Epidermal melanocyte (primary cell): ENCODE data around the gene WWTR1.

ENCODE experiments used
- DNase-seq: peaks from one replicate; pipeline ENCODE4 v3.0.0; 2011; ENCODE audit warnings: low spot score; ENCODE audit not compliant: insufficient read length

Gene WWTR1

GRCh38 chr3:149625795-149626194 lies 32.0 kb downstream of the WWTR1 start:
- DNase-seq: no peak

GRCh38 chr3:149623824-149624223 lies 34.0 kb downstream of the WWTR1 start:
- DNase-seq: no peak

DNA sequence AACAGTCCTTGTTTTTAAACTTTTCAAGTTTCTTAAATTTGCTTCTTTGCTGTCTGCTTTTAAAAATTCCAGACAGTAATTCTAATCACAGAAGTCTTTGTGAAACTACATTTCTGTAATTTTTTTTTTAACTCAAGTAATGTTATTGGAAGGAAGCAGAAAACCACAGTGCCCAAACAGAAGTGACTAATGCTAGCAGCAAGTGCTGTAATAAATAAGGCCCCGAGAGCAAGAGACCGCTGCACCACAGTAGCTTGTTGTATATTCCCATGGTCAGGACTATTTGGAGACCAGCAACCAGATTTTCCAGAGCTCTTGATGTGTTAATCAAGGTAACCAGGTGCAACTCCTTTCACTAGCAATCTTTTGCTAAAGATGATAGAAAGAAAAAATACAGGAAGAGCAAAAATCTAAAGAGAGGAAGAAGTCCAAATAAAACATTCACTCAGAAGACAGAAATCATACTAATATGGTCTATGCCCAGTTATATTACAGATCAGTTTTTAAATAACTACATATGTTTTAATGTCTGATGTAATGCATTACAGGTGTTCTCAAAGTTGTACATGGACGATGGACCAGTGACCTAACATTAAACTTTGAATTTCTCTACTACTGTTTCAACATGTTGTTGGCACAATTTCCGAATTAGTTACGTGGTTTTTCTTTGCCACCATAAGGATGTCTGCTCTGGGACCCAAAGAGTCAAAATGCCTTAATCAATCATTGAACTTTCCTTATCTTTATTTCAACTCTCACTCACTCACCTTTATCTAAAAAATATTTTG lies 36.4 kb downstream of the WWTR1 start:
- DNase-seq: peak; percentile 31

DNA sequence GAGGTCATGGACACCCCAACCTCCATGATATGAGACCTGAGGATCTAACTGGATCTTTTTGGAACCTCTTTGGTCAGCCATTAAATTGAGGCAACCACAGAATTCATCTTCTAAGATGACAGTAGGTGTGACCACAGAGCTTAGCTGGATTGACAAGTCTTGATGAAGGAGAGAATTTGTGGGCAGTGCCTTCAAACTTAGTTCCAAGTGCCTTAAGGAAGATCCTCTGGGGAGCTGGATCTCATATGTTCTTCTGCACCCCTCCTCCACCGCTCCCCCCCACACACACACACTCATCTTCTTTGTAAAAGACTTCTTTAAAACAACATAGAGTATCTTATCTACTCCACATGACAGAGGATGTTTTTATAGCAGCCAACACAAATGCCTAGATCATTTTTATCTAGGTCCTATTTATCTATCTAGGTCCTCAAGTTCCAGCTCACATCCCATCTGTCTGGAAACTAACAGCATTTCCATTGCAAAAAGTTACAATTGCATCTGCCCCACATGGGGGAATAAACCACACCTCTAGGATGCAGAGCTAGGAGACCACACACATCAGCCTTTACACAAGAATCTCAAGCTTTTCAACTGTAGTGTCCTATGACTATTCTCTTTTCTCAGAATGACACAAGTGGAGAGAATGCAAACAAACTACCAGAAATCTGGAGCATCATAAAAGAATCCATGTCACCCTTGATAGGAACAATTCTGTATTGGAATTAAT lies 37.4 kb downstream of the WWTR1 start:
- DNase-seq: no peak

DNA sequence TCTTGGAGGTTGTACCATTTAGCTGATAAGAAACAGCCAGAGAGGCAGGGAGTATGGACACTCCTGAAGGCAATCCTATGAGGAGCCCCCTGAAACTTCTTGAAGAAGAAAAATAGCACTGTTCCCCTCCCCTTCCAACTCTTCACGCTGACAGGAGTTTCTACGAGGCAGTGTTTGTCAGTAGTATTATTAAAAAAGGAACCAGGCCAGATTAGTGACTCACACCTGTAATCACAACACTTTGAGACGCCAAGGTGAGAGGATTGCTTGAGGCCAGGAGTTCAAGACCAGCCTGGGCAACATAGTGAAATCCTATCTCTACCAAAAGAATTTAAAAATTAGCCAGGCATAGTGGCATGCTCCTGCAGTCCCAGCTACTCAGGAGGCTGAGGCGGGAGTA lies 38.7 kb downstream of the WWTR1 start:
- no peak for DNase-seq

GRCh38 chr3:149618151-149619123 lies 39.4 kb downstream of the WWTR1 start:
- DNase-seq: no peak

- DNase-seq: no peak
Observed at GRCh38 chr3:149615731-149616221, 42.0 kb downstream of the WWTR1 start.

DNA sequence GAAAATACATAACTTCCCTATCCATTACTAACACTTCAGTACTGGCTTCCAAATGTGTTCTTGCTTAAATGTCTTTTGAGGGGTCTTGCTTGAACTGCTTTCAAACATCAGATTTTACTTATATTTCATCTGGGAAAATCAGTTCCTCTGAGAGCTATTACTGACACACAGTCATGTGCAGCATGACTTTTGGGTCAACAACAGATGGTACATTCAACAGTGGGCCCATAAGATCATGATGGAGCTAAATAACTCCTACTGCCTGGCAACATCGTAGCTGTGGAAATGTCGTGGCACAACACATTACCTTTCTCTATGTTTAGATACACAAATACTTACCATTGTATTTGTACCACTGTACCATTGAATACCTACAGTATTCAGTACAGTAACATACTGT lies 43.8 kb downstream of the WWTR1 start:
- DNase-seq: no peak

DNA sequence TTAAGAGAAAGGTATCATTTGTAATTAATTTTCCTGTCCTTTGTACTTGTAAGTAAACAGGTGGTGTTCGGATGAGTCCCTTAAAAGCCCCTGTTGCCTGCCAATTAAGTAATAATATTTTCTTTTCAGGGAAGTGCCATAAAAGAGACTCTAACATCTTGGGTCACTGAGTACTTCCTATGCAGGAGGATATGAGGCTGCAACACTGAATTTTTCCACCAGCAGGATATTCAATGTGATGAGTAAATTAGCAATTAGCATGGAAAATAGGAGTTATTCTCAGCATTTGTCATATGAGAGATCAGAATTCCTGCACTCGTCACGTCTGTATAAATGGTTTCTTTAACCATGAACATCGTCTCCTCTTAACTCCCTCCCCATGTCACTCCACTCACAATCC lies 45.4 kb downstream of the WWTR1 start:
- no peak for DNase-seq

- no peak for DNase-seq
Observed at GRCh38 chr3:149611149-149611548, 46.7 kb downstream of the WWTR1 start.

GRCh38 chr3:149610351-149611105 lies 47.3 kb downstream of the WWTR1 start:
- no peak for DNase-seq

- DNase-seq: no peak
Observed at GRCh38 chr3:149609595-149609994, 48.2 kb downstream of the WWTR1 start.

GRCh38 chr3:149608987-149609386 lies 48.8 kb downstream of the WWTR1 start:
- no peak for DNase-seq

- DNase-seq: no peak
Observed at GRCh38 chr3:149605902-149606301, 51.9 kb downstream of the WWTR1 start.

DNA sequence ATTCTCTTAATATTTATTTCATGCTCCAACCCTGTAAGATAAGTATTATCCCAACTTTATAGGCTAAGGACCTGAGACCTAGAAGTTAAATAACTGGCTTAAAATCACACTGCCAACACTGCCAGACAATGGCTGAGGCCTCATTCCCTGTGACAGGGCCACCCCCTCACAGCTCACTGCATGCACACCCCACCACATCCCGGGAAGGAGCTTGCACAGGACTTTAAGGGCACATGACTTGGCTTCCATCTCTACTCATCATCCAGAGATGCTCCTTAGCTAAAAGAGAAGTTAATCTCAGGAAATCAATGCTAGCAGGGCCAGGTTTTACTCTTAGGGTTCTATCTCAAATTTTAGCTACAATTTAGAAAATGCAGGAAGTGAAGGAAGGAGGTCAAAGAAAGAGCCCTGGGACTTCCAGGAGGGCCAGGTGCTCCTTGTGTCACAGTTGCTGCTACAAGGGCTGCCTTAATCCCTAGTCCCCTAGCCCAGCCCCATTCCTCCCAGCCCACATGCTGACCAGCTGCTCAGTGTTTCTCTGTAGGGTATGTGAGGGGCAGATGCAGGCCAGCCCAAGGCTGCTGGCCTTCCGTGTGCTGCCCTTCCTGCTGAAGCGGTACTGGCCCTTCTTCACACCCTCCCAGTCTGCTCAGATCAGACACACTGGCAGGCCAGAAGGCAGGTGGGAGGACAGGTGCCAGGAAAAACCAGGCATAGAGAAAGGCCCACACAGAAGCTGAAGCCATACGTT lies 53.5 kb downstream of the WWTR1 start:
- no peak for DNase-seq

DNA sequence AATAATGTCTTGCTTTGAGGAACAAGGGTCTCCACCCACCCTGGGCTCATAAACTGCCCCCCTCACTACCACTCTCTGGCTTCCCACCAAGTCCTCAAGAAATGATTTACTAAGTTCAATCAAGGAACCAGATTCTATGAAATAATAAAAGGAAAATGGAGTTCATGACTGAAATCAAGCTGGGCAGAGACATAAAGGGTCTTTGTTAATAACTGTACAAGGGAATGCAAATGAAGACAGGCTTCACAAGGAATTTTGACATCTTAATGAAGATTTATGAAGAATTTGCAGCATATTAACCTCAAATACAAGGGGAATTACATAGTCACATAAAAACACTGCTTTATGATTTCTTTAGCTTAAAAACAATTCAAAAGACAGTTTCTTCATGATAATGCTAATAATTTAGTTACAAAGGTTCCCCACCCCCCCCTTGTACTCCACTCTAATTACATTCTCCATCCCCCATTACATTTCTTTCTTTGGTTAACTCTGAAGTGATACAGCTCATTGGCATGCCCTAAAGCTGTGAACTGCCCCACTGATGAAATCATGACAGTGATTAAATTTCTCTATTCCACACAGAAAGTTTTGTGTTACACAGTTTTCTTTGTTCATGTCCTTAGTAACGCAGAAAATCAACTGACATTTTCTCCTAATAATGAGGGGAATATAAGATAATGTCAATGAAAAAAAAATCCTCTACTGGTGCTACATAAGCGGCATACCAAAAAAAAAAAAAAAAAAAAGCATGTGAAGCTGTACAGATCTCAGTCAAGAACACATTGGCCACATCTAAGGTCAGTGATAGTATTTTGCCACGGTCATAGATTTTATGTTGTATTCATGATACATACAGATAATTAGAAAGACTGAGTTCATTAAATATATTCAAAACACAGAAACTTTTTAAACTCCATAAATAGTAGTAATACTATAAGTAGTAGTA lies 54.4 kb downstream of the WWTR1 start:
- peak; percentile 53 for DNase-seq

GRCh38 chr3:149600634-149601033 lies 57.2 kb downstream of the WWTR1 start:
- DNase-seq: no peak

DNA sequence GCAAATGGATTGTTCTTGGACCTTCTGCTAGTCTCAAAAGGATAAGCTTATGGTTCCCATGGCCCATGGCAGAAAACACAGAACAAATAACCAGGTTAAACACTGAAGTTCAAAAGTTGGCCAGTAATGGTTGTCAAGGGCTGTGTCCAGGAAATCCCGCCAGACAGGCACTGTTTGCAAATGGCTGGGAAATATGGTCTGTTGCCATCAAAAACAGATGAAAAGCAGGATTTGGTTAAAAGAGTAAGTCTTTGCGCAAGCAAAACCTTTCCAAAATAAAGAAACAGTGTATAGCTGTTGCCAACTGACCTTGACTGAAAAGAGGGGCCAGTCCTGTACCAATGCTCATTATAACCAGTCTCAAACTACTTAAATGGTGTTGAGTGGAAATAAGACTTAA lies 58.6 kb downstream of the WWTR1 start:
- no peak for DNase-seq
